ENCODE data around the gene RNF14. TPM values are rescaled to one million over a fixed set of nuclear protein-coding genes. Genes with fewer than 3 reads are reported as not detected.
A peak's percentile ranks its signal among the peaks of the same experiment; 100 is the strongest.

The RNF14 gene
- total and polyA plus RNA-seq, 2 experiments from 2014 or later: 48.2 to 53.0 TPM

- Histone ChIP-seq H3K4me1 (ENCODE audit: insufficient read depth) (no peaks in the 10 kb centered on the region), H3K4me2 (peak overlapping the region; percentile 63), H3K27ac (no peak overlapping the region), H4K20me1 (ENCODE audit: insufficient read depth, poor library complexity, severe bottlenecking) (no peaks in the 10 kb centered on the region), H3K27me3 (no peaks in the 10 kb centered on the region), H3K36me3 (replicated peaks; ENCODE audit: insufficient read depth, low read depth) (no peaks in the 10 kb centered on the region), H3K4me3 (no peak overlapping the region), H2AFZ (peak overlapping the region; percentile 93), H3K79me2 (no peaks in the 10 kb centered on the region), H3K9me2 (replicated peaks; ENCODE audit: insufficient read depth) (no peaks in the 10 kb centered on the region), H3K9me3 (ENCODE audit: low read depth) (no peaks in the 10 kb centered on the region)
- no peak for TF ChIP-seq EZH2 (IDR thresholded peaks at IDR 0.05; ENCODE audit: borderline replicate concordance)
- peak; percentile 96 for TF ChIP-seq CTCF (IDR thresholded peaks at IDR 0.05; ENCODE audit: poor library complexity)
- DNase-seq (ENCODE audit: low spot score): peak; percentile 92
- 33% methylated on average over 14 of the region's 14 CpGs for WGBS (ENCODE audit: low lambda C conversion rate, missing lambda C conversion rate)
Measured at GRCh38 chr5:141960449-141961323, 8.2 kb upstream of the RNF14 start.

- DNase-seq (ENCODE audit: low spot score): no peak
- H3K36me3 ChIP-seq (replicated peaks; ENCODE audit: insufficient read depth, low read depth): no peaks in the 10 kb centered on the region
- H3K4me2 ChIP-seq: no peak overlapping the region
- H4K20me1 ChIP-seq (ENCODE audit: insufficient read depth, poor library complexity, severe bottlenecking): no peaks in the 10 kb centered on the region
- H2AFZ ChIP-seq: peak overlapping the region; percentile 93
- no peaks in the 10 kb centered on the region for H3K79me2 ChIP-seq
- 87% methylated on average over 3 of the region's 3 CpGs for WGBS (ENCODE audit: low lambda C conversion rate, missing lambda C conversion rate)
- no peak overlapping the region for H3K4me3 ChIP-seq
- H3K9me3 ChIP-seq (ENCODE audit: low read depth): no peaks in the 10 kb centered on the region
- H3K27ac ChIP-seq: no peak overlapping the region
- TF ChIP-seq EZH2 (IDR thresholded peaks at IDR 0.05; ENCODE audit: borderline replicate concordance) (no peak), CTCF (IDR thresholded peaks at IDR 0.05; ENCODE audit: poor library complexity) (no peak), EZH2phosphoT487 (IDR thresholded peaks at IDR 0.05; ENCODE audit: low read depth, severe bottlenecking, unreplicated experiment) (no peak)
- no peaks in the 10 kb centered on the region for H3K27me3 ChIP-seq
- no peaks in the 10 kb centered on the region for H3K4me1 ChIP-seq (ENCODE audit: insufficient read depth)
- H3K9me2 ChIP-seq (replicated peaks; ENCODE audit: insufficient read depth): no peaks in the 10 kb centered on the region
Measured at GRCh38 chr5:141961466-141961865, 7.4 kb upstream of the RNF14 start.

GRCh38 chr5:141963701-141964100 is 5.2 kb upstream of the RNF14 start:
- TF ChIP-seq CTCF (IDR thresholded peaks at IDR 0.05; ENCODE audit: poor library complexity) (no peak), EZH2 (IDR thresholded peaks at IDR 0.05; ENCODE audit: borderline replicate concordance) (no peak), EZH2phosphoT487 (IDR thresholded peaks at IDR 0.05; ENCODE audit: low read depth, severe bottlenecking, unreplicated experiment) (no peak)
- Histone ChIP-seq H2AFZ (no peak overlapping the region), H3K4me1 (ENCODE audit: insufficient read depth) (no peaks in the 10 kb centered on the region), H3K4me3 (no peak overlapping the region), H3K36me3 (replicated peaks; ENCODE audit: insufficient read depth, low read depth) (no peaks in the 10 kb centered on the region), H4K20me1 (ENCODE audit: insufficient read depth, poor library complexity, severe bottlenecking) (no peaks in the 10 kb centered on the region), H3K9me3 (ENCODE audit: low read depth) (no peaks in the 10 kb centered on the region), H3K27ac (no peak overlapping the region), H3K9me2 (replicated peaks; ENCODE audit: insufficient read depth) (no peaks in the 10 kb centered on the region), H3K79me2 (no peaks in the 10 kb centered on the region), H3K4me2 (no peak overlapping the region), H3K27me3 (no peaks in the 10 kb centered on the region)
- 76% methylated on average over 3 of the region's 3 CpGs for WGBS (ENCODE audit: low lambda C conversion rate, missing lambda C conversion rate)
- no peak for DNase-seq (ENCODE audit: low spot score)

Data from hepatocyte (in vitro differentiated cells).